Stimulated activated CD4-positive, alpha-beta T cell treated with anti-CD3 and anti-CD28 coated beads, Interleukin-4, amount 100 ng/mL, for 24 hours (primary cell): ENCODE results near the gene SMYD1.

Experiments
- DNase-seq: peaks from one replicate; pipeline ENCODE4 v3.0.0-alpha.2; 2020

Gene SMYD1

GRCh38 chr2:88090446-88091283 is 23.0 kb downstream of the SMYD1 start:
- peak; percentile 30 for DNase-seq

DNA sequence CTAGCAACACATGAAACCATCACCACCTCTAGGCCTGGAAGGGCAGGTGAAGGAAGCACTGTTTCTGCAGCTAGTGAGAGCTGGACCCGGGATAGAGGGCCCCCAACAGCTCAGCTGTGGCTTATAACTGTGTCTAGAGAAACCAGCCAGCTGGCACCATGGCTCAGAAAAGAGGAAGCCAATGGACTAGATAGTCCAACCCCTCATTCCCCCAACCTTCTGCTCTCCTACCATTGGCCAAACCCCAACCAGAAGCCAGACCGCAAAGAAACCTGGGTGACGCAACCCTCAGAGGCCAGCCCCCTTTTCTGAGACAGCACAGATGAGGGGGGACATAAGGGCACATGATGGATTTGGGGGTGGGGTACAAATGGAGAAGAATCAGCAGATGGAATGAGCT is 24.3 kb downstream of the SMYD1 start:
- DNase-seq, result no peak

DNA sequence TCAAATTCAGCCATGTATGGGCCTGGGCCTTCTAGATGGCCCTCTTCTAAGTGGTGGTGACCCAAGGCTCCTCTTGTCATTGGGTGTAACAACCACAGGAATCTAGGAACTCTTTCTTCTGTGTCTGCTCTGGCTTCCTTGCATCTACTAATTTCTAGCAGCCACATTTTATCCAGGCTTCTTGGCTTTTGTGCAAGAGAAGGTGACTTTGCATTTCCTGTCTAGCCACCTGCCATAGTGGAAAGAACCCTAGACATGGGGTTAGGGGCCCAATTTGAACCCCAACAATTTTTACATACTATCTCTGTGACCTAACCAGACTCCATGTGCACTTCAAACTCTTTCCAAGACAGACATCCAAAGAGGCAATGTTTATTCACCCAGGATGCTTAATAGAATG is 25.1 kb downstream of the SMYD1 start:
- no peak for DNase-seq

DNA sequence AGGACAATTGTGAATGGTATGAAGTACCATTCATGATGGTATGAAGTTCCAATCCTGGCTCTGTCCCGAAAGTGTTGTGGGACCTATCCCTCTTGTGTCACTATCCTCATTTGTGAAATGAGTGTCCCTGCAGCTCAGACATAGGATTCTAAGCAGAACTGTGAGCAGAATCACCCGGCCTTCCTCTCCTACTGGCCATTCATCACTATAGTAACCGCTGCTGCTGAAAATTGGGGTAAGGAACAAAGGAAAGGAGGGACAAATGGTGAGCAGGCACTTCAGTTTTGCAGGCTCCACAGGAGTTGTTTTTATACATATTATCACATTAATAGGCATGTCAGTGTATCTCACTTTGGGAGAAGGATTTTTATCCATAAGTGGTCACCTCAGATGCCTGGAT is 27.4 kb downstream of the SMYD1 start:
- DNase-seq, result no peak

GRCh38 chr2:88096708-88097107 is 29.1 kb downstream of the SMYD1 start:
- no peak for DNase-seq

DNA sequence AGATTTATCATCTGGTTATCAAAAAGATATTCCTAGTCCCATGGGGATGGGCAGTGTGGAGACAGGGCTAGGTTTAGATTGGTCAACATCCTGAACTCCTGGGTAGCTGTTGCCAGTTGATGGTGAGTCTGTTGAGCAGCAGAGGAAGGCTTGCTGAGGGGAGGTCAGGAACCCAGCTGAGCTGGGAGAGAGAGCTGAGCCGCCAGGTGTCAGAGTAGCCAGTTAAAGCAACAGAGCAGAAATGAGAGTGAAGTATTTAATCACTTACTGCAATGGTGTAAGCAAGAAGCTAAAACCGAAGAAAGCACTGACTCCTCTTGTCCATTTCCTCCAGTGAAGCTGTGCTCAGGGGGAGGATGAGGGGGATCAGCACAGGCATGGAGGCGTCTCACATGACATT is 29.6 kb downstream of the SMYD1 start:
- no peak for DNase-seq

DNA sequence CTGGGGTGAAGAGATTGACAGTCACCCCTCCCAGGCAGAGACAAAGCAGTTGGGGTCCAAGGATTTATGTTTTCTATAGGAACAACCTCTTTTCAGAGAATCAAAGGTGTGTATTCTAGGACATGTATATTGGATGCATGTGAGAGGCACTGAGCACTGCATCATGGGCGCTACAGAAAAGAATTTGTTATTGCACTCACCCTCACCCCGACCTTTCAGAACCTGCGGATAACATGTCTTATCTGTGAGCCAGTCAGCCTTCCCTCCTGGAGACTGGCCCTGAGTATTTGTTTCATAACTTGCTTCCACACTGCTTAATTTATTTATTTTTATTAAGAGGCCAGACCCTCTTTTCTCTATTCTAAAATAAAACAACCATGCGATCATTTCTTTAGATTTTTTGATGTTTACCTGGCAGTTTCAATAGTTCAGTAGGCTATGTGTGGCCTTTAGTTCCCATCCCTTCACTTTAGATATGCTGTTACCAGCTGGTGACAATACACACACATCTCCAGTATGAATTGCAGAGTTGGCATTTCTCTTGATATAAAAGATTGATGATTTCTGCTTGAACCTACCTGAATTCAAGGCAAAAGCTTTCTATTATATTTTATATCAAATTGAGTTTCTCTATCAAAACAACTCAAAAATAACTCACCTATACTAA is 30.4 kb downstream of the SMYD1 start:
- DNase-seq, result no peak

- DNase-seq, result no peak
These were observed 30.9 kb downstream of the SMYD1 start for GRCh38 chr2:88098558-88098900.

- DNase-seq, result no peak
These were observed 32.3 kb downstream of the SMYD1 start for GRCh38 chr2:88099798-88100488.

DNA sequence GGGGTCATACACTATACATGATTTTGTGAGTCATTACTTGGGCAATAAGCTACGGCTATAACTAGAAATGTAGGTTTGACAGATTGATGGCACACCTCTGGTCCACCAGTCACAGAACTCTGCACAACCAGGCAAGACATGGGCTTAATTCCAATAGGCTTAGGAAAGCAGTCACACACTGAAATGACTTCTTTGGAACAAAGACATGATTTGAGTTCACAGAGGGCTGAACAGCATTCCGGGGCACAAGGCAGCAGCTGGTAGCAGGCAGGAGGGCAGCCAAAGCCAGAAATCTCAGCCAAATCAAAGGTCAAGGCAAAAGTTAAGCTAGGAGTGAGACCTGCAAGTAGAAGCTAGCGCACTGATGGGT is 32.8 kb downstream of the SMYD1 start:
- no peak for DNase-seq

DNA sequence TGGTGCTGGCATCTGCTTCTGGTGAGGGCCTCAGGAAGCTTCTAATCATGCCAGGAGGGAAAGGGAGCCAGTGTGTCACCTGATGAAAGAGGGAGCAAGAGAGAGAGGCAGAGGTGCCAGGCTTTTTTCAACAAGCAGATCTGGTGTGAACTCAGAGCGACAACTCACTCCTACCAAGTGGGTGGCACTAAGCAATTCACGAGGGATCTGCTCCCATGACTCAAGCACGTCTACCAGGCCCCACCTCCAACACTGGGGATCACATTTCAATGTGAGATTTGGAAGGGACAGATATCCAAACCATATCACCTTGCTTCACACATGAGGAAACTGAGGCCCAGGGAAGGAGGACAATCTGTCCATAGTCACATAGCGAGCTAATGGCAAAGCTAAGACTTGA is 41.2 kb downstream of the SMYD1 start:
- no peak for DNase-seq

- DNase-seq, result no peak
These were observed 43.2 kb downstream of the SMYD1 start for GRCh38 chr2:88110830-88111229.

DNA sequence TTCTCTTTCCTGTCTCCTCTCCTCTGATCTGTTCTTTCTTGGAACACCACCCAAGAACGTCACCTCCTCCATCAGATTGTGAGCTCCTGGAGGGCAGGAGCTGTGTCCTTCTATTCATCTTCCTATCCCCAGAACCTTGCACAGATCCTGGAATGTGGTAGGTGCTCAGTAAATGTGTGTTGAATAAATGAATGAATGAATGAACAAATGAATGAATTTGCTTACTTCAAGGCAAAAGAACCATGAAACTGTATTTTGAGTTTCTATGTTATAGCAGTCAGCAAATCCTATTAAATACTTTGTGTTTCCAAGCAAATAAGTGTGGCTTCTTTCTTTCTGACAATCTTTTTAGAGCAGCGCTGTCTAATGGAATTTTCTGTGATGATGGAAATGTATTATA is 45.4 kb downstream of the SMYD1 start:
- DNase-seq, result no peak

GRCh38 chr2:88114889-88115288 is 47.3 kb downstream of the SMYD1 start:
- DNase-seq, result no peak

- DNase-seq, result no peak
These were observed 48.3 kb downstream of the SMYD1 start for GRCh38 chr2:88115825-88116518.

GRCh38 chr2:88116669-88117432 is 49.2 kb downstream of the SMYD1 start:
- no peak for DNase-seq

DNA sequence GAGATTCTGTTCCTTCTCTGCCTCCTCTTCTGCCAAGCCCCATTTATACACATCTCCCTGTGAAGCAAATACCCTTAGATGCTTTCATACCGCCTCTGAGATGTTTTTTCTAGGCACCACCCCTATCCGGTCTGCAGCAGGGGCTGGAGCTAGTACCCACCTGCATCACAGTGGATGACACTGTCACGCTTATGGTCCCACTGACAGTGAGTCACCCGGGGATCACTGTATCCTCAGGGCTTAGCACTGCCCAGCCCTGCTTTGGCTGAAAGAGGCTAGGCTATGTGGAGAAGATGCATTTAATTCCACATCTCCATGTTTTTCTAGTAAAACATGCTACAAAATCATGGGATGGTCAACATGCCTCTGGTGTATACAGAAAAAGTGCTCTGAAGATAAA is 50.3 kb downstream of the SMYD1 start:
- DNase-seq, result no peak

DNA sequence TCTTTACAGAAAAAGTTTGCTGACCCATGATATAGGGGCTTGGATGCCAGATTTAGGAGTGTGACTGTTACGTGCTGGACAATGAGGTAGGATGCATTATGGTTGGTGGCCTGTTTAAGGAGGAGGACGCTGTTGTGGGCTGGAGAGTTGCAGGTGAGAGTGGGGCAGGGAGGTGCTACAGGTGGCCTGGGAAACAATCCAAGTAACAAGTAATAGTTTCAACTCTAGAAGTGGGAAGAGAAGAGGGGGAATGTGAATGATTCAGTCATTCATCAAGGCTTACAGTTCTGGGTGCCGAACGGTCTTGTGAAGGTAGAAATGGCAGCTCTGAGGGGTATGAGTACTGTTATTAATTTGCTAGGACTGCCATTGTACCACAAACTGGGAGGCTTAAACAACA is 54.1 kb downstream of the SMYD1 start:
- no peak for DNase-seq

DNA sequence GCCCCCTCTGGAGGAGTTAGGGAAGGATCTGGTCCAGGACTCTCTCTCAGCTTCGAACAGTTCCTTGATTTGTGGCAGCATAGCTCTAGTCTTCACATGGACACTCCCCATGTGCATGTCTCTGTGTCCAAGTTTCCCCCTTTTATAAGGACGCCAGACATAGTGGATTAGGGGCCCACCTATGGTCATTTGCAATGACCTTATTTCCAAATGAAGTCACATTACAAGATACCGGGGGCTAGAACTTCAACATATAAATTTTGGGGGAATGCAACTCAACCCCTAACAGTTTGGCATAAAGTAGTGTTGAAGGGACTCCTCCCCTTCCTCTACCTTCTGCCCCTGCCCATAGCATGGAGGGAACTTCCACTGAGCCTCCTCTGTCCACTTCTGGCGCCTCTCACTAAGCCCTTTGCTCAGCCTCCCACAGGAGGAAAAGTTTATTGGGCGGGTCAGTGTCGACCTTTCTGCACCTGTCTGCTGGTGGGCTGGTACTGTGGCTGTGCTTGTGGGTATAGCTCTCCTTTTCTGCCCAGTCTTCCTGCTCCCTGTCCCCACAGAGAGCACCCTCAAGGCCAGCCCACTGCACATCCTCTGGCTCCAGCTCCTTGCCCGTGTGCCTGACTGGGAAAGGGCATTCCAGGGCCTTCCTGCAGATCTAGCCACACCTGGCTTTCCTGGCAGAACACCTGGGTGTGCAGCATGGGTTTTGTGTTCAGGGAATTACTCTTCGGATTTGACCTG is 54.7 kb downstream of the SMYD1 start:
- DNase-seq, result no peak

DNA sequence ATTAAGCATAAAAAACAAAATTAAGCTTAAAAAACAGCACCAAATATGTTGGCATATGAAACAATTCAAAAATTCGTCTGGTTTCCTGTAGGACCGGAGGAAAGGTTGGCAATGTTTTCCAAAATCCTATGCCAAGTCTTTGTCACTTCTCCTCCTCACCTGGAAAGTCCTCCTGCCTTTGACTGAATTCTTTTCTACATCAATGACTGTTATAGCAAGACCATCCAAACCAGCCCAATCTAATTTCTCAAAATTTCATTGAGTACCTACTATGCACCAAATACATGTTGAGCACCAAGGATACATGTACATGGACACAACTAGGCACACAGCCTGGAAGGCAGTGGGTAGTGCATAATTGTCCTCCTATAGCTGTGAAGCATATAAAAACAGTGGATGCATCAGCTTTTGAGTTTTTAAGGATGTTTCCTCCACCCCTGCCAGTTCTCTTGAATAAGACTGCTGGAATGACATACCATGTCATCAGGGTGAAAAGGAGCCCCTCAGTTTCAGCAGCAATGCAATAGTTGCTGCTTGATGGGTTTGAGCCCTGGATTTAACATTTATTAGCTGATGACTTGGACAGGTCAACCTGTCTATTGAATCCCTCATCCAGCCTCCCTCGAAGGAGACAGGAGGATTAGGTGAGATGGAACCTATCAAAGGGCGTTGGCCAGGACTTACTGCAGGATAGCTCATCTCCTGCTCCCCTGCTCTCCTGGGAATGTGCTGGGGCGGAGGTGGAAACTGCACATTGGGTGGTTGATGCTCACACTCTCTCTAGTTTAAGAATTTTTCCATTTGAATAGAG is 55.7 kb downstream of the SMYD1 start:
- DNase-seq, result no peak
